ENCODE measurements around the gene ATP13A3.

The ATP13A3 gene

DNA sequence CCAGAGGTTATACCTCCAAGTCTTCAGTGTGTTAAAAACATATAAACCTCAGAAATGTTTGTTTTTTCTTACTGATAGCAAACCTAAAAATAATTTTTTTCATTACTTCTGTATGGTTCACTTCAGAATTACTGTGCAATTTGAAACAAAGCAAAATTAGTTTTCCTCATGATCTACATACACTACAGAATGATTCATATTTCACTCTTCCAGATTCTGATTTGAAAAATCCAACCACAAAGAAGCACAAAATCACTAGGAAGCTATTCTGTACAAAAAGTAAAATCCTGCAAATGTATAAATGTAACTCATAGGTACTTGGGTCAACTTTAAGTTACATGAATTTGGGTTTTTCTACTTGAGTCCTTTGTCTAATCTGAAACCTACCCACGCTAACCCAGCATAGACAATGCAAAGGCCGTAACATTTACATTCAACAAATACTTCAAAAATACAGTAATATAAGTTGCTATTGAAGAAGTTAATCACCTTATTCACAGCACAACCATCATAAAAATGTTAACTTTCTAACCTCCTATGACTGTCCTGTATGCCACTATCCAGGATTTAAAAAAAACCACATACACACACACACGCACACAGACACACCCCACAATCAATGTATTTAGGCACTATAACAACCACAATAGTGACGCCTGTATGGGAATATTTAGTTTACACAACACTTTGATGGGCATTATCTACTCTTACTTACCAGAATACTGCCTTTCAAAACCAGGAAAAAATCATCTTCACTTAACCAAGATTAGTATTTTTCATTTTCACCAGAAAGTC, 11.5 kb downstream of the ATP13A3 start:
- no peak for DNase-seq

DNA sequence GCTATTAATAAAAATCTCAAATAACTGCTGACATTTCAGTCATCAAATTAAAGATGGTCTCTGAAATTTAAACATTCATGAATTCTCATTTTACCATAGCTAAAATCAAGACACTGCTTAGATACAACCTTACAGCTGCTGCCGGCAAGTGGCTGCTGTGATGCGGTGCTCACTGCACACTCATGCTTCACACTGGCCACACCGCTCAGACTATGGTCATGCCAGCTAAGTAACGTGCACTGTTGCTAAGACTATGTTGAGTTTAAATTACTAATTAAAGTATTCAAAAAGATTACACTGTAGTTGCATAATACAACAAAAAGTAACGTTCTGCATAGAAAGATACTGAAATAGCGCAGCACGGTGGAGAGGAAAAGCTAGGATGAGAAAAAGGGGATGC, 12.1 kb downstream of the ATP13A3 start:
- DNase-seq = no peak

DNA sequence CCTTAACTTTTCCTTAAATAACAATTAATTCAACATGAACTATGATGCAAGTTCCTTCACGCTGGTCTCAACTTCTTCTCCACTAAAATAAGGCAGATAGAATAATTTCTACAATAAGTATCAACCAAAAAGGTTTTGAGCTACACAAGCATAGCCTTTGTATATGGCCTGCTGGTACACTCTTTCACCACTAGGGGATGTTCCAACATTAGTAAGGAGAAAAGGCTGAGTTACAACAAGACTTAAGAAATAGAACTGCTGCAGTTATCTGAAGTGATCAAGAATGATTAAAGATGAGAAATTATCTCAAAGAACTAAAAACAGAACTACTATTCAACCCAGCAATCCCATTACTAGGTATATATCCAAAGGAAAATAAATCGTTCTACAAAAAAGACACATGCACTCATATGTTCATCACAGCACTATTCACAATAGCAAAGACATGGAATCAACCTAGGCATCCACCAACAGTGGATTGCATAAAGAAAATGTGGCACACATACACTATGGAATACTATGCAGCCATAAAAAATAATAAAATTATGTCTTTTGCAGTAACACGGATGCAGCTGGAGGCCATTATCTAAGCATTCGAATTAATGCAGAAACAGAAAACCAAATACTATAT, 14.4 kb downstream of the ATP13A3 start:
- no peak for DNase-seq

DNA sequence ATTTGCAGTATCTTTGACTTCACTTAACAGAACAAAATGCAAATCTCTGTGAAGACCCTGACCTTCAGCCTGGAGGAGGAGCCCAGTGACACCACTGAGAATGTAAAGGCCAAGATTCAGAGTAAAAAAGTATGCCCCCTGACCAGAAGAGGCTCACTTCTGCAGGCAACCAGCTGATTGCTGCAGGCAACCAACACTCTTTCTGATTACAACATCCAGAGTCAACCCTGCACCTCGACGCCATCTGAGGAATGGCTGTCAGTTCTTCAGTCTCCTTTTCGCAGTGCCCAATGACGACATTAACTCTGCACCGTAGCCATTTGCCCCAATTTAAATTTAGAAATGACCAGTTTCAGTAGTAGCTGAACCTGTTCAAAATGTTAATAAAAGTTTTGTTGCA, 14.9 kb downstream of the ATP13A3 start:
- no peak for DNase-seq

DNA sequence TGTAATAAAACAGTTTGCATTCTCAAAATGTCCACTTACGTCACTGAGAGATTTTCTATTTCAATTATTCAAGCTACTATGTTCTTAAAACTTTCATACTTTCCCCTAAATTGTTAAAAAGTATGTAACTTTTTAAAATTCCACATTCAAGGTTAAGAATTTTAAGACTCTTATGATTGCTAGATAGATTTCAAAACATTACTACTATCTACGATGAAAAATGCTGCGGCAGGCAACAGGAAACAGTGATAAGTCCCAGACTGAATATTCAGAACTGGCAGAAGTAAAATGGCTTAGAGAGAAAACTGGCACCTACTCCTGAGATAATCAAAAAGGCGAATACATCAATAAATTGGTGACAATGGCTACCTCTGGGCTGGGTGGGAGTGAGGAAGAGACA, 16.2 kb downstream of the ATP13A3 start:
- DNase-seq = no peak

DNA sequence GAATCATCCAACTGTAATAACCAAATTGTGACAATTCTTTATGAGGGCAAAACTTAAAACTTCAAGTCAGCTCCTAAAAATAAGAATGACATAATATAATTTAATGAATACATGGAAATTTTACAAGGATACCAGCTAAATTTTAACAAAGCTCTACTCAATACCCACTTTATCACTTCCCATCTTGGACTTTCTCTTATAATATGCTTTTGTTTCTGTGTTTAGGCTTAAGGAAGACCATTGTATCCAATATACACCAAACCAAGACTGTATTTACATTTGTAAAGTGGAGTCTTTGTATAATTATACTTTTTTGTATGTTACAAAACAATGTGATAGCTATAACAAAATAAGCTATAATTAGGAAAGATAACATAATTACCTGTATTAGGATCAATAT, 16.8 kb downstream of the ATP13A3 start:
- DNase-seq = no peak

DNA sequence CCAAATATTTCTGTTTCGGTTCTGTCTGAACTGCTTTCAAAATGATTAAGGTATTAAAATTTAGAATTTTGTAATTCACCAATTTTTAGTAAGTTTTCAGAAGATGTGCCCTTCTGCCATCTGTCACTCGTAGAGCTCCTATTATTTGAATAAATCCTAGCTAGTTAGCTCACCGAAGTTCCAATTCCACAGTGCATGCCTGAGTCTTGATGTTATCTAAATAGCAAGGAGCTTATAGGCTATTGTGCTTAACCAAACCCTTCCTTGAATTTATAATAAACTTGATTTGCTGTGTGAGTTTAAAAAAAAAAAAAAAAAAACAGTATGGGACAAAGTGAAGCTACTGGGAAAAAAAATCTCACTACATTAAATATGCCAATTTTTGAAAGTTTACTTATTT, 18.7 kb downstream of the ATP13A3 start:
- no peak for DNase-seq

DNA sequence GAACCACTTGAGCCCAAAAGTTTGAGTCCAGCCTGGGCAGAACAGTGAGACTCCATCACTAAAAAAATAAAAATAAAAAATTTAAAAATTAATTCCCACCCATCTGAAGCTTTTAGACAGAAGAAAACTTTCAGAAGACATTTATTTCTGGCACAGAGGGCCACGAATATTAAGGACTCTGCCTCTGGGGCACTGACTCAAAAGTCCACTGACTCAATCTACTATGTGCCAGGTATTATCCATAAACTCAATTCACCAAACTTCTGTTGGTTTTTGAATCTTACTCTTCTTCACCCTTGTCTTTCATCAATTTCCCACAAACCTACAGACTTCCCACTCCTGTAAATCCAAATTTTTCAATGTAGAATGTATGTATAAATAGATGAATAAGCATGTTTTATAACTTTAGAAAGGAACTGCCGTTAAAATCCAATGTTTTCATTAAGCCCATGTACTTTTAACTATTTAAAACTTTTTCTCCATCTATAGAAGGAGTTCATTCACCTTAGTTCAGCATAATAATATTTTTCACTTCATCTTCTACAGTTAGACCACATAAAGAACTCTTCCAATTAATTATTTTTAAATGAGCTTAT, 19.9 kb downstream of the ATP13A3 start:
- DNase-seq = no peak

DNA sequence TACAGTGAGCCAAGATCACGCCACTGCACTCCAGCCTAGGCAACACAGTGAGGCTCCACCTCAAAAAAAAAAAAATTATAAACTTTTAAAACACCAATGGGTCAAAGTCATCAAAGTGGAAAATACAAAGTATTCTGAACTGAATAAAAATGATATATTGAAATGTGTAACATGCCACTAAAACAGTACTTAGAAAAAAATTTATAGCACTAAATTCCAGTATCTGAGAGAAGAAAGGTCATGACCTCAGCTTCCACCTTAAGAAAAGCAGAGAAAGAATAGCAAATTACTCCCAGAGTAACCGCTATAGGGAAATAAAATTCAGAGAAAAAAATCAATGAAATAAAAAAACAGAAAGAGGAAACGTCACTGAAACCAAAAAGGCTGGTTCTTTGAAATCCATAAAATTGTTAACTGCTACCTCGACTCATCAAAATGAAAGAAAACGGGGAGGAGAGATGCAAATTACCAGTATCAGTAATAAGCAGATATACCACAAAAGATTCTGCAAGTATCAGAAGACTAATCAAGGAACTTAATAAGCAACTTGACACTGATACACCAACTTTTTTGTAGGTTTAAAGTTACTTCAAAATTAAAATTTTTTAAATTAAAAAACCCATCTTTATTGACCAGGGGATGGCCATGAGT, 20.8 kb downstream of the ATP13A3 start:
- no peak for DNase-seq

DNA sequence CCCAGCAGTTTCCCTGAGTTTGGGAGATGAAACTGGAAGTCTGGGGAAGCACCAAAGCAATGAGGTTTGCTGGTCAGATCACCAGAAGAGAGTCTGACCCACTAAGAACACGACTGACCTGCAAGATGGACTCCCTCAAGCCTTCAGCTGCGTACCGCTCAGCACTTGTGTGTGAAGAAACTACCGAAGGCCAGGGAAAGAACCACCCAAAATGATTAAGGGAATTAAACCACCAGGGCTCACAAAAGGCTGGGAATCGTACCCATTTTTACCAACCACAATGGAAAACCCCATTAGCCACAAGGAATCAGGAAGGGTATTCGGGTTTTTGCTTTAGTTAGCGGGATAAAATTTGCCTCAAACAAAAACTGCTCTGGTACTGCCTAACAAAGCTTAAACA, 21.6 kb downstream of the ATP13A3 start:
- no peak for DNase-seq

DNA sequence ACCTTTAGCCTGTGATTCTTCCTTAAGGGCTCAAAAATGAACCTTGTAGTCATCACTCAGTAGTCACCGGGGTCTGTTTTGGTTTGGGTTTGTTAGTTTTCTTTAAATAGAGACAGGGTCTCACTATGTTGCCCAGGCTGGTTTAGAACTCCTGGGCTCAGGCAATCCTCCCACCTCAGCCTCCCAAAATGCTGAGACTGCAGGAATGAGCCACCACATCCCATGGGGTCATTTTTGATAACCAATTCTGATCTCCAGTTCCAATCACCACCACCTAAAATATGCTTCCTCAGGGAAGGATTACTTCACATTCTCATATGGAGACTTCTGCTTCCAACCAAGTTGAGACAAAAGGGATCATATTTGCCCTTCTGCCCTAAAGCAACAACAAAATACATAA, 22.1 kb downstream of the ATP13A3 start:
- no peak for DNase-seq

DNA sequence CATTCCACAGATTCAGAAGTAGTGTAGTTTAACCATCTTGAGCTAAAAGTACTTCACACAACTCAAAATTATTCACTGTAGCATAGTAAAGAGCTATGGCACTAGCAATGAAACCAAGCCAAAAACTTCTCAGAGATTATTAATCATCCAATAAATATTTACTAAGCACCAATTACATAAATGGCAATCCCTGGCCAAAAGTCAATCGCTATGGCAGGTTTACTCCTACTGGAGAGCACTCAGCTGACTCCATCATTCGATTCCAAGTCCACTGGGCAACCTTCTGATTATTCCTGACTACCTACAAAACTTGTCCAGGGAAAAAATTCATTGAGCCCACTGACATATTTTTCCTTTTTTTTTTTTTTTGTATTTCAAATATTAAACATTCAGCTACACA, 23.9 kb downstream of the ATP13A3 start:
- no peak for DNase-seq

DNA sequence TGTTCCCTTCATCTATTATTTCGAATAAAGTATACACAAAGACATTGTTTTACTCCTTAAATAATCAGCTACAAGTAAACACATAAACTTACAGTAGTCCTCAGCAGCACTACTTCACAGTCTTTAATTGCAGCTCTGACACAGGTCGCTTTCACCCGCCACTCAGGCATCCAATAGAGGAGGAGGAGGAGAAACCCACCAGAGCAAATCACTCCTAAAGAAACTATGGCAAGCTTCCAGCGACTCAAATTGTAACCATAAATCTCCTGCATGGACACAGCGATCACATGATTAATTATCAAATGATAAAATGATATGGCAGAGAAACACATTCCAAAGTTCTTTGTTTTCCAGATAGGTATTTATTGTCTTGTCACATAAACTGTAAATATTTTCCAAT, 26.2 kb downstream of the ATP13A3 start:
- no peak for DNase-seq

DNA sequence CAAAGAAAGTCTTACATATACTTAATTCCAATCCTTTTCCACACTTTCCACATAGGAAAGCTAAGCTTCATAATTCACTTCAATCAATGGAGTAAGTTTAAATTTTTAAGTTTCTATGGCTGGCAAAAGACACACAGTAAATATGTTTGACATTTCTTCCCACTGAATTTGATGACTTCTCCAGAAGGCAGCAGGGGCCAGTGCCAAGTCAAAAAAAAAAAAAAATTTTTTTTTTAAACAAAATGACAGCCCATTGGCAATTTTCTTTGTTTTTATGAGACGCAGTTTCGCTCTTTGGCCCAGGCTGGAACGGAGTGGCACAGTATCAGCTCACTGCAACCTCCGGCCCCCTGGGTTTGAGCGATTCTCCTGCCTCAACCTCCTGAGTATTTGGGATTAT, 28.7 kb downstream of the ATP13A3 start:
- DNase-seq = no peak

DNA sequence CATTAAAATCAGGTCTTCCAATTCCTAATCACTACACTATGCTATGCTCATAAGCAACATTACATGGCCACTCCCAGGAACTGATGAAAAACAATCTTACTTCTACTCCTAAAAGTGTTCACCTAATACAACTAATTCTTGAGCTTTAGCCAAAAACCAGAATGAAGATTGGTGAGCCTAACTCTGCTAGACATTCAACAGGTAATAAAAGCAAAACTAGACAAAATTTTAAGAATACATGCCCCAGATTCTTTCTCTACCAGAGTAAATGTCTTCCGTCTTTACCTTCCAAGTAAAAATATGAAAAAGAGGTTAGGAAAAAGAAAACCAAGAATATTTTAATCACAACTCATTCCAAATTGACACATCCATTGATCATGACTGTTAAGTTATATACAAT, 31.3 kb downstream of the ATP13A3 start:
- no peak for DNase-seq

DNA sequence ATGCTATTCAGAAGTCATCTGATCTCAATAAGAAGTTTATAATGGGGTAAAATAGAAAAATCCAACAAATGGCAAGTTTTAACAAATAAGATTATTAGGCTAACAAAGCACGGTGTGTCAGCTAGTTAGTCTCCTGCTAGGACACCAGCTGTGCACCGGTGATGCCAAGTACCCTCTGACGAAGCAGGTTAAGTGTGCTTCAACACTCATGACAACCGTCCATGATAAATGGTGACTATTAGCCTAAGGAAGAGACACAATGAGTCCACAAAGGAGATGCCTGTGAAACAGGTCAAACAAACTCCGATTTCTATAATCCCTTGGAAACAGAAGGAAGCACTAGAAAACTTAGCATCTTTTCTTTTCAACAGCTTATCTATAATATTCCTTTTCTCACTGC, 36.5 kb downstream of the ATP13A3 start:
- no peak for DNase-seq

DNA sequence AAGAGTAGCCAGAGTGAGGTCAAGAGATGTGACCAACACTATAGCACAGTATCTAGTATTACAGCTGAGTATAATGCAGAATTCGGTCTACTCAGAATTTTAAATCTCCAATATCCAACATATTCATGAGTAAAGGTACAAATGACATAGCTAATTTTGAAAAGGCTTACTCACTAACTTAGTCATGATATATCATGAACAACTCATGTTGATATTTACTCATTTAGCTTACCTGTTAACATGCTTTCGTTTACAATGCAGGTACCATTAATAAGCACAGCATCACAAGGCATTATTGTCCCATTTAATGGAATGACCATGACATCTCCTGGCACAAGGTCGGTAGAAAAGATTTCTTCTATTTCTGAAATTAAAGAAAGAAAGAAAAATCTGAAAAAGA, 36.9 kb downstream of the ATP13A3 start:
- DNase-seq = no peak

DNA sequence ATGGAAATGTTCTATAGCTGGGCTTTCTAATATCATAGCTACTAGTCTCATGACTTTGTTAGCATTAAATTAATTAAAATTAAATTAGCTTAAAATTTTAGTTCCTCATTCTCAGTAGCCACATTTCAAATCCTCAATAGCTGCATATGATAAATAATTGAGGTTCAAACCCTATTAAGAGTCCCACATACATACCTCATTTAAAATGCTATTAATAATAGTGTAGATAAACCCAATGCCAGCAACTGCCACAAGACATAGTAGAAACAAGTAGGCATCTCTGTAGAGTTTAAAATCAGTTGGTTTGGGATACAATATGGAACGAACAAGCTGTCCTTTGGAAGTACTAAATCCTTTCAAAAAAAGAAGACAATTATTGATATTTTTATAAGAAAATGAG, 39.1 kb downstream of the ATP13A3 start:
- DNase-seq = no peak

DNA sequence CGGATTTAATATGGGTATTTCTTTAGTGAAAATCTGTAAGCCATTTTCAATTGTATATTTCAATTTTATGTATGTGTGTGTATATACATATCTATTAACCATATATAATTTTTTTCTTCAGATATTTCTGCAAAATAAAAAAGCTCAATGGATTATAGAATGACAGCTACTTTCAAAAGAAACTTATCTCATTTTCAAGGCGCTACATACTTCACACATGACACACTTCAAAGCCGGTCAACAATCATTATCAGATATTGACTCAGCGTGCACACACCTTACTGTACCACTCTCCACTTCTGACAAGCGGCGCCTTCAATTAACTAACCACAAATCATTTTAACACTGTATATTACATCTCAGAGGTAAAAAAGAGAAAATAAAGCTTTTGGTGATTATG, 39.6 kb downstream of the ATP13A3 start:
- no peak for DNase-seq

DNA sequence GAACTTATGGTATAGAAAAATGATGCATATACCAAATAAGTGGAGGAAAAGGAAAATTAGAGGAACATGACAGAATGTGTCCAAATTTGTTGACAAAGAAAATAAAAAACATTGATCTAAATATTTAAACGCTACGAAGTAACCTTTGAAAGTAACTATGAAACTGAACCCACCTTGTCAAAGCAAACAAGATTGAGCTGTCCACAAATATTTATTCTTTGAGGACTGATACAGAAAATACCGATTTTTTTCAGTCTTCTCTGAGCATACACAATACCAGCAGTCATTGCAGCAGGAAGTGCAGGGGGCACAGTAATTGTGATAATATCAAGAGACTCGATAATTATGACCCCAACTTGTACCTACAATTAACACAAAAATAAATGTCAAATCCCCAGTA, 40.0 kb downstream of the ATP13A3 start:
- no peak for DNase-seq

DNA sequence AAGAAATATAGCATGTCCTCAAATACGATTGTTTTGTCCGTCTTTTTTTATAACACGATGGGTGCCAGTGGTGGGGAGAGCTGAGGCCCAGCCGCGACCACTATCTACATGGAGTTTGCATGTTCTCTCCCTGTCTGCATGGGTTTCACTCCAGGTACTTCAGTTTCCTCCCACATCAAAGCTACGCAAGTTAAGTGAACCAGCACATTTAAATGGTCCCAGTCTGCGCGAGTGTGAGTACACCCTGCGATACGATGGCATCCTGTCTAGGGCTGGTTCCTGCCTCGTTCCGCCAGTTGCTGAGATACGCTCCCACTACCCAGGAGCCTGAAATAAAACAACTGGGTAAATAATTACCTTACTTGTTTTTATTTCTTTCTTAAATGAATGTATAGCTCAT, 40.6 kb downstream of the ATP13A3 start:
- no peak for DNase-seq

DNA sequence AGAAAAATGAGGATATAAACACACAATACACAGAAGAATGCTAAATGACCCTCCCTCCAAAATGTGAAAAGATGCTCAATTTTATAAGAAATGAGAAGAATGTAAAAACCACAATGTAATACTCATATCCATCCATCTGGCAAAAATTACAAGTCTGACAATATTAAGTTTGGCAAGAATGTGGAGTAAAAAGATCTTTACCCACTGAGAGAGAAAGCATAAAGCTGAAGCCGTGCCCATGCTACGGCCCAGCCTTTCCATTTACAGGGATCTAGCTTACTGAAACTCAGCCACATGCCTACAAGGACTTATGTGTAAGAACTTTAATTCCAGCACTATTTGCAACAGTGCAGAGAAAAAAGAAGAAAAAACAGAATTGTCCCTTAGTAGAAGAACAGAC, 42.9 kb downstream of the ATP13A3 start:
- DNase-seq = no peak

DNA sequence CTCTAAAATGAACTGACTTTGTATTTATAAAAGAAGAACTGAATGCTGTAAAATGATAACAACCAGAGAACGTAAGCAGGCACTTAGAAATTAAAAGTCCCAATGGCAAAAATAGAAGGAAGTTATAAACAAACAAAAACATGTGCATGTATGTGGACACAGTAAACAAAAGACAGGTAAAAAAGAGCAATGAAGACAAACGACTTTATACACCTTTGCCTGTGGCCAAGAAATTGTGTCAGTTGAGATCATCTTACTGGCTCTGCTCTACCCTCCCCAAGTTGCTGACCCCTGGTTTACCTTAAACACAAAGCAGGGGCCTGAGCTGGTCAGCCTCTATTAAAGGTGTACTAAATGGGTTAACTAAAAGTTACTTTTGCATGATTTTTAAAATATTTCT, 46.0 kb downstream of the ATP13A3 start:
- no peak for DNase-seq
